K562 (cell line): ENCODE results near the gene WAS. TPM values are rescaled to one million over a fixed set of nuclear protein-coding genes. Genes with fewer than 3 reads are reported as not detected.

Experiments
- ATAC-seq: fragments of 200-7000 bp; cut with Tn5 transposase; 3 replicates; pipeline ENCODE4 v1.9.1; 2020; ENCODE audit warnings: moderate library complexity
- BruUV-seq: library from RNA; stranded (reverse); fragments of 400-500 nt; replicated peaks from 2 replicates; lab custom pipeline; 2021; lab: Mats Ljungman, UMichigan
- CTCF ChIA-PET: fragments of 300-600 bp; formaldehyde crosslinking; extraction: SDS; loops from one replicate; lab custom pipeline; 2021; ENCODE audit warnings: low intra/inter-chr PET ratio; lab: Yijun Ruan, JAX
- POLR2A ChIA-PET: fragments of 300-600, 350-650 bp; sonication (Branson Sonifier 250); formaldehyde crosslinking; extraction: SDS; loops from one replicate; lab custom pipeline; 2021; ENCODE audit warnings: antibody characterized with exemption, inconsistent platforms; lab: Yijun Ruan, JAX
- DNase-seq, 4 experiments: peaks; one replicate each; pipeline versions ENCODE4 v3.0.0 to v3.0.0-alpha.2; 2011 to 2018; ENCODE audit warnings: low spot score in 3 of 4, mixed read lengths in 3 of 4; ENCODE audit errors: extremely low read depth in 1 of 4
- FAIRE-seq: peaks from 2 replicates; lab custom pipeline; 2011; peaks lifted over from hg19 to GRCh38; lab: Jason Lieb, UNC
- H2AFZ ChIP-seq: 2 replicates; pipeline ENCODE4 v1.6.0; 2011; ENCODE audit warnings: low read depth, low read length, control low read depth, inconsistent platforms
- H3K27ac ChIP-seq: fragments of 200-600 bp; 3 replicates; pipeline ENCODE4 v1.8.0; 2011; ENCODE audit warnings: low read depth, mild to moderate bottlenecking, control low read depth, inconsistent platforms, low read length, moderate library complexity, mixed read lengths; ENCODE audit errors: extremely low read depth
- H3K27me3 ChIP-seq, 2 experiments: fragments of 300-600 bp in 1 of 2; 2 replicates in 1 of 2; 3 replicates in 1 of 2; pipeline versions ENCODE4 v1.6.0 to v1.8.0; 2011; ENCODE audit warnings: inconsistent platforms in 2 of 2, low read length in 2 of 2, mild to moderate bottlenecking in 1 of 2, mixed read lengths in 1 of 2, moderate library complexity in 1 of 2; ENCODE audit not compliant: control insufficient read depth in 2 of 2, insufficient read depth in 2 of 2
- H3K36me3 ChIP-seq: fragments of 300-600 bp; 3 replicates; pipeline ENCODE4 v1.8.0; 2011; ENCODE audit warnings: mild to moderate bottlenecking, low read length, inconsistent platforms; ENCODE audit not compliant: control insufficient read depth, insufficient read depth
- H3K4me1 ChIP-seq, 2 experiments: fragments of 200-600 bp in 1 of 2; replicated peaks in 1 of 2; 2 replicates in 1 of 2; 3 replicates in 1 of 2; pipeline versions ENCODE4 v1.5.1 to v1.8.0; 2011; ENCODE audit warnings: inconsistent platforms in 2 of 2, low read length in 2 of 2, mild to moderate bottlenecking in 1 of 2, mixed read lengths in 1 of 2, moderate library complexity in 1 of 2; ENCODE audit not compliant: control insufficient read depth in 2 of 2, insufficient read depth in 2 of 2
- H3K4me2 ChIP-seq: 2 replicates; pipeline ENCODE4 v1.6.1; 2011; ENCODE audit warnings: low read length, control low read depth, inconsistent platforms, mixed read lengths; ENCODE audit not compliant: insufficient read depth
- H3K4me3 ChIP-seq: fragments of 200-600 bp; sonication (generic), shearing (Covaris generic); 2 replicates; pipeline ENCODE4 v1.5.1; 2016; ENCODE audit warnings: control low read depth, inconsistent platforms
- H3K79me2 ChIP-seq: fragments of 200-600 bp; 3 replicates; pipeline ENCODE4 v1.8.0; 2011; ENCODE audit warnings: low read length, inconsistent platforms; ENCODE audit not compliant: control insufficient read depth, insufficient read depth
- H3K9ac ChIP-seq, 2 experiments: 2 replicates each; pipeline versions ENCODE4 v1.6.0 to v1.6.1; 2011; ENCODE audit warnings: low read depth in 2 of 2, low read length in 2 of 2, control low read depth in 1 of 2, inconsistent platforms in 1 of 2, mild to moderate bottlenecking in 1 of 2, mixed read lengths in 1 of 2; ENCODE audit not compliant: insufficient read depth in 1 of 2
- H3K9me1 ChIP-seq: one replicate; pipeline ENCODE4 v1.6.0; 2011; ENCODE audit warnings: inconsistent platforms, mild to moderate bottlenecking, low read length, moderate library complexity; ENCODE audit not compliant: control insufficient read depth, insufficient read depth
- H3K9me3 ChIP-seq: replicated peaks from 2 replicates; pipeline ENCODE4 v1.5.1; 2011; ENCODE audit warnings: low read depth, low read length, inconsistent platforms; ENCODE audit not compliant: control insufficient read depth, insufficient read depth
- H4K20me1 ChIP-seq: replicated peaks from 2 replicates; pipeline ENCODE4 v1.6.1; 2011; ENCODE audit warnings: low read length, inconsistent platforms, mixed read lengths; ENCODE audit not compliant: control insufficient read depth, insufficient read depth
- CBFA2T3 ChIP-seq: fragments of 450-650 bp; IDR thresholded peaks from 2 replicates; pipeline ENCODE4 v1.6.1; 2017
- ILK ChIP-seq: fragments of 450-650 bp; IDR thresholded peaks from 2 replicates; pipeline ENCODE4 v1.6.1; 2016; ENCODE audit warnings: missing genetic modification characterization, low read depth, mild to moderate bottlenecking, missing compliant biosample characterization, moderate library complexity, borderline replicate concordance
- MAFG ChIP-seq: fragments of 450-650 bp; conservative IDR thresholded peaks from 2 replicates; pipeline ENCODE4 v1.6.1; 2016; ENCODE audit warnings: missing genetic modification characterization, missing compliant biosample characterization
- SMARCB1 ChIP-seq: IDR thresholded peaks from 2 replicates; pipeline ENCODE4 v1.6.1; 2011; ENCODE audit warnings: improper control_type of control experiment, low read depth; ENCODE audit not compliant: insufficient read length
- SUPT5H ChIP-seq: fragments of 450-650 bp; IDR thresholded peaks from 2 replicates; pipeline ENCODE4 v1.6.1; 2016
- TFAM ChIP-seq: fragments of 250-450 bp; sonication (Bioruptor Pico); conservative IDR thresholded peaks from 2 replicates; pipeline ENCODE4 v1.5.0; 2021; ENCODE audit warnings: mild to moderate bottlenecking, moderate library complexity
- ZNF239 ChIP-seq: fragments of 250-450 bp; sonication (Bioruptor Pico); IDR thresholded peaks from 2 replicates; pipeline ENCODE4 v1.4.0; 2020; ENCODE audit warnings: mild to moderate bottlenecking
- ZNF778 ChIP-seq: fragments of 450-650 bp; formaldehyde crosslinking; IDR thresholded peaks from 2 replicates; pipeline ENCODE4 v1.4.0; 2020; ENCODE audit warnings: mild to moderate bottlenecking, moderate library complexity
- ZNF79 ChIP-seq: fragments of 250-450 bp; sonication (Bioruptor Pico); IDR thresholded peaks from 2 replicates; pipeline ENCODE4 v1.4.0; 2020; ENCODE audit warnings: low read depth, mild to moderate bottlenecking, moderate library complexity
- ZNF830 ChIP-seq: fragments of 250-450 bp; sonication (Bioruptor Pico); IDR thresholded peaks from 2 replicates; pipeline ENCODE4 v1.5.0; 2021; ENCODE audit warnings: mild to moderate bottlenecking
- WGBS: fragments of 100-300 bp; shearing (Covaris generic); methylation state at CpG from one replicate; pipeline ENCODE4 v1.1.6; 2016; ENCODE audit warnings: low coverage, mixed read lengths; ENCODE audit not compliant: insufficient coverage; ENCODE audit errors: missing lambda C conversion rate; 5-methylcytosine and 5-hydroxymethylcytosine counted together
- in situ Hi-C: fragments of 300-500 bp; cut with MboI; formaldehyde crosslinking; loops from 4 replicates; pipeline ENCODE4 v1.15.0; 2018; ENCODE audit warnings: inconsistent platforms, mixed read lengths
- intact Hi-C: fragments of 100-400 bp; cut with micrococcal nuclease; formaldehyde crosslinking; loops from 2 replicates; pipeline ENCODE4 v1.14.2; 2022
- polyA plus RNA-seq, 8 experiments: library from polyadenylated mRNA; depleted of rRNA in 4 of 8; stranded (reverse) in 5 of 8; unstranded in 3 of 8; fragments of >200 nt; fragmentation: Nextera tagmentation in 2 of 8; fragmentation: Illumina TruSeq in 1 of 8; extraction: Ambion mirVana in 2 of 8; extraction: Trizol in 1 of 8; gene quantifications; 2 replicates each; pipeline versions ENCODE4 v1.2.1 to v1.2.3, GENCODE V29; 2011 to 2014; ENCODE audit warnings: inconsistent platforms in 1 of 8, missing spikeins in 1 of 8
- total RNA-seq, 7 experiments: library from RNA; depleted of rRNA in 6 of 7; stranded (reverse); fragments of >200 nt in 6 of 7; fragmentation: Illumina TruSeq in 2 of 7; extraction: Trizol in 2 of 7; gene quantifications; 2 replicates each; pipeline versions ENCODE4 v1.2.1 to v1.2.3, GENCODE V29; 2011 to 2021; ENCODE audit warnings: low replicate concordance in 1 of 7
- TF ChIP-seq, protein P1 (sequence below): fragments of 450-650 bp; IDR thresholded peaks from 2 replicates; pipeline ENCODE4 v1.6.1; 2017; ENCODE audit warnings: antibody characterized with exemption
- TF ChIP-seq, protein P2 (sequence below): fragments of 450-650 bp; formaldehyde crosslinking; IDR thresholded peaks from 2 replicates; pipeline ENCODE4 v1.4.0; 2020; ENCODE audit warnings: mild to moderate bottlenecking, mixed read lengths
- TF ChIP-seq, protein P3 (sequence below): fragments of 250-450 bp; sonication (Bioruptor Pico); IDR thresholded peaks from 2 replicates; pipeline ENCODE4 v1.4.0; 2020; ENCODE audit warnings: mild to moderate bottlenecking, moderate library complexity, borderline replicate concordance
- TF ChIP-seq, protein P4 (sequence below): sonication (generic); IDR thresholded peaks from 2 replicates; pipeline ENCODE4 v1.6.1; 2016
- TF ChIP-seq, protein P5 (sequence below): fragments of 250-450 bp; sonication (Bioruptor Pico); IDR thresholded peaks from 2 replicates; pipeline ENCODE4 v1.4.0; 2020

Gene WAS
- total and polyA plus RNA-seq, 9 of the 15 experiments (the other 6 are each of a cell fraction or from before 2014, with no cell fraction given) = 0.11 to 16.1 (median 3.8) TPM

DNA sequence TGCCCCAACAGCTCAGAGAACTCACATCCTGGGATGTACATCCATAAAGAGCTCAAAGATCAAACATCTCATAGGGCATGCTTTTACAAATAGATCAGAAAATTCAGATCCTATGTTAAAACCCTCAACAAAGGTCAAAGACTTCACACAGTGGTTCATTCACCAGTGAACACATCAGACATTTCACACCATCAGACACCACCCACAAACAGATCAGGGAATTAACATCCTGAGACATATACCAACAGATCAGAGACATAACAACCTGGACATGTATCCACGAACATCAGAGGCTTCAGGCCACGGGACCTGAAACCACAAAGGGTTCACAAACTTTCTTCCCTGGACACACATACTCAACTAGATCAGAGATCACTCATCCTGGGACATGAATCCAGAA, 36.4 kb downstream of the WAS start:
- CTCF ChIA-PET = no interaction called here
- POLR2A ChIA-PET = interaction anchor here (0.8 to 1.4 kb wide), 3 partner anchors 8 to 17 kb away, joined by 3 to 4 read pairs (median 3); no protein-coding TSS in a partner anchor
- Histone ChIP-seq H3K4me1 (peaks cover 0 to 10% of the 10 kb centered on the region in 2 experiments; a peak in 2 of 5 replicates), H3K9ac (no peak overlapping the region), H3K36me3 (no peaks in the 10 kb centered on the region), H3K27ac (no peak overlapping the region), H4K20me1 (no peaks in the 10 kb centered on the region), H3K9me1 (no peaks in the 10 kb centered on the region), H3K79me2 (0 out of 3 replicates have a peak, but pooled peaks cover 2% of the 10 kb centered on the region), H3K4me2 (no peak overlapping the region), H3K4me3 (no peak overlapping the region), H3K27me3 (no peaks in the 10 kb centered on the region), H3K9me3 (no peaks in the 10 kb centered on the region), H2AFZ (no peak overlapping the region)
- ATAC-seq = no peak
- in situ Hi-C loops = no loop called here
- intact Hi-C loops = no loop called here
- DNase-seq = no peak
- WGBS = 28% methylated on average over 2 of the region's 2 CpGs
- FAIRE-seq = no peak
- no TSS peak for BruUV-seq
- no peak for TF ChIP-seq ZNF778 (CRISPR knock-in tag)
- TF ChIP-seq MAFG (tag) = no peak
- TF ChIP-seq SMARCB1 = no peak
- TF ChIP-seq TFAM (CRISPR knock-in tag) = no peak
- TF ChIP-seq, protein P1, sequence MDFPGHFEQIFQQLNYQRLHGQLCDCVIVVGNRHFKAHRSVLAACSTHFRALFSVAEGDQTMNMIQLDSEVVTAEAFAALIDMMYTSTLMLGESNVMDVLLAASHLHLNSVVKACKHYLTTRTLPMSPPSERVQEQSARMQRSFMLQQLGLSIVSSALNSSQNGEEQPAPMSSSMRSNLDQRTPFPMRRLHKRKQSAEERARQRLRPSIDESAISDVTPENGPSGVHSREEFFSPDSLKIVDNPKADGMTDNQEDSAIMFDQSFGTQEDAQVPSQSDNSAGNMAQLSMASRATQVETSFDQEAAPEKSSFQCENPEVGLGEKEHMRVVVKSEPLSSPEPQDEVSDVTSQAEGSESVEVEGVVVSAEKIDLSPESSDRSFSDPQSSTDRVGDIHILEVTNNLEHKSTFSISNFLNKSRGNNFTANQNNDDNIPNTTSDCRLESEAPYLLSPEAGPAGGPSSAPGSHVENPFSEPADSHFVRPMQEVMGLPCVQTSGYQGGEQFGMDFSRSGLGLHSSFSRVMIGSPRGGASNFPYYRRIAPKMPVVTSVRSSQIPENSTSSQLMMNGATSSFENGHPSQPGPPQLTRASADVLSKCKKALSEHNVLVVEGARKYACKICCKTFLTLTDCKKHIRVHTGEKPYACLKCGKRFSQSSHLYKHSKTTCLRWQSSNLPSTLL = no peak
- TF ChIP-seq, protein P2, sequence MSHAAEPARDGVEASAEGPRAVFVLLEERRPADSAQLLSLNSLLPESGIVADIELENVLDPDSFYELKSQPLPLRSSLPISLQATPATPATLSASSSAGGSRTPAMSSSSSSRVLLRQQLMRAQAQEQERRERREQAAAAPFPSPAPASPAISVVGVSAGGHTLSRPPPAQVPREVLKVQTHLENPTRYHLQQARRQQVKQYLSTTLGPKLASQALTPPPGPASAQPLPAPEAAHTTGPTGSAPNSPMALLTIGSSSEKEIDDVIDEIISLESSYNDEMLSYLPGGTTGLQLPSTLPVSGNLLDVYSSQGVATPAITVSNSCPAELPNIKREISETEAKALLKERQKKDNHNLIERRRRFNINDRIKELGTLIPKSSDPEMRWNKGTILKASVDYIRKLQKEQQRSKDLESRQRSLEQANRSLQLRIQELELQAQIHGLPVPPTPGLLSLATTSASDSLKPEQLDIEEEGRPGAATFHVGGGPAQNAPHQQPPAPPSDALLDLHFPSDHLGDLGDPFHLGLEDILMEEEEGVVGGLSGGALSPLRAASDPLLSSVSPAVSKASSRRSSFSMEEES (CRISPR knock-in tag) = no peak
- TF ChIP-seq ZNF830 (CRISPR knock-in tag) = no peak
- no peak for TF ChIP-seq SUPT5H
- TF ChIP-seq ZNF79 = no peak
- TF ChIP-seq, protein P3, sequence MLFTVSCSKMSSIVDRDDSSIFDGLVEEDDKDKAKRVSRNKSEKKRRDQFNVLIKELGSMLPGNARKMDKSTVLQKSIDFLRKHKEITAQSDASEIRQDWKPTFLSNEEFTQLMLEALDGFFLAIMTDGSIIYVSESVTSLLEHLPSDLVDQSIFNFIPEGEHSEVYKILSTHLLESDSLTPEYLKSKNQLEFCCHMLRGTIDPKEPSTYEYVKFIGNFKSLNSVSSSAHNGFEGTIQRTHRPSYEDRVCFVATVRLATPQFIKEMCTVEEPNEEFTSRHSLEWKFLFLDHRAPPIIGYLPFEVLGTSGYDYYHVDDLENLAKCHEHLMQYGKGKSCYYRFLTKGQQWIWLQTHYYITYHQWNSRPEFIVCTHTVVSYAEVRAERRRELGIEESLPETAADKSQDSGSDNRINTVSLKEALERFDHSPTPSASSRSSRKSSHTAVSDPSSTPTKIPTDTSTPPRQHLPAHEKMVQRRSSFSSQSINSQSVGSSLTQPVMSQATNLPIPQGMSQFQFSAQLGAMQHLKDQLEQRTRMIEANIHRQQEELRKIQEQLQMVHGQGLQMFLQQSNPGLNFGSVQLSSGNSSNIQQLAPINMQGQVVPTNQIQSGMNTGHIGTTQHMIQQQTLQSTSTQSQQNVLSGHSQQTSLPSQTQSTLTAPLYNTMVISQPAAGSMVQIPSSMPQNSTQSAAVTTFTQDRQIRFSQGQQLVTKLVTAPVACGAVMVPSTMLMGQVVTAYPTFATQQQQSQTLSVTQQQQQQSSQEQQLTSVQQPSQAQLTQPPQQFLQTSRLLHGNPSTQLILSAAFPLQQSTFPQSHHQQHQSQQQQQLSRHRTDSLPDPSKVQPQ = no peak
- TF ChIP-seq, protein P4, sequence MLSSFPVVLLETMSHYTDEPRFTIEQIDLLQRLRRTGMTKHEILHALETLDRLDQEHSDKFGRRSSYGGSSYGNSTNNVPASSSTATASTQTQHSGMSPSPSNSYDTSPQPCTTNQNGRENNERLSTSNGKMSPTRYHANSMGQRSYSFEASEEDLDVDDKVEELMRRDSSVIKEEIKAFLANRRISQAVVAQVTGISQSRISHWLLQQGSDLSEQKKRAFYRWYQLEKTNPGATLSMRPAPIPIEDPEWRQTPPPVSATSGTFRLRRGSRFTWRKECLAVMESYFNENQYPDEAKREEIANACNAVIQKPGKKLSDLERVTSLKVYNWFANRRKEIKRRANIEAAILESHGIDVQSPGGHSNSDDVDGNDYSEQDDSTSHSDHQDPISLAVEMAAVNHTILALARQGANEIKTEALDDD = no peak
- no peak for TF ChIP-seq ZNF239
- TF ChIP-seq, protein P5, sequence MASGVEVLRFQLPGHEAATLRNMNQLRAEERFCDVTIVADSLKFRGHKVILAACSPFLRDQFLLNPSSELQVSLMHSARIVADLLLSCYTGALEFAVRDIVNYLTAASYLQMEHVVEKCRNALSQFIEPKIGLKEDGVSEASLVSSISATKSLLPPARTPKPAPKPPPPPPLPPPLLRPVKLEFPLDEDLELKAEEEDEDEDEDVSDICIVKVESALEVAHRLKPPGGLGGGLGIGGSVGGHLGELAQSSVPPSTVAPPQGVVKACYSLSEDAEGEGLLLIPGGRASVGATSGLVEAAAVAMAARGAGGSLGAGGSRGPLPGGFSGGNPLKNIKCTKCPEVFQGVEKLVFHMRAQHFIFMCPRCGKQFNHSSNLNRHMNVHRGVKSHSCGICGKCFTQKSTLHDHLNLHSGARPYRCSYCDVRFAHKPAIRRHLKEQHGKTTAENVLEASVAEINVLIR (CRISPR knock-in tag) = no peak
- no peak for TF ChIP-seq CBFA2T3
- no peak for TF ChIP-seq ILK
